Ovary (tissue), 9 donors: Measurements from ENCODE around the gene NUPR2. TPM values are rescaled to one million over a fixed set of nuclear protein-coding genes. Genes with fewer than 3 reads are reported as not detected.
"Not testable (repeated sequence)": the region's sequence is repeated elsewhere in the genome, so short reads cannot be mapped to it uniquely, and the experiment has no call there.

ENCODE experiments used
- DNase-seq, 5 donors: peaks; one replicate each; pipeline ENCODE4 v3.0.0-alpha.2; 2019 to 2020
- H3K27ac ChIP-seq, 2 donors: fragments of 200-600 bp; one replicate each; pipeline versions ENCODE4 v1.5.1 to v1.8.0; 2019 to 2022
- H3K27me3 ChIP-seq: fragments of 200-600 bp; one replicate; pipeline ENCODE4 v1.8.0; 2022
- H3K36me3 ChIP-seq: fragments of 200-600 bp; sonication (generic); one replicate; pipeline ENCODE4 v1.5.1; 2019
- H3K4me1 ChIP-seq: one replicate; pipeline ENCODE4 v1.8.1; 2013; ENCODE audit warnings: mild to moderate bottlenecking, moderate library complexity; ENCODE audit not compliant: insufficient read depth
- H3K4me3 ChIP-seq: fragments of 200-600 bp; sonication (generic); one replicate; pipeline ENCODE4 v1.5.1; 2017
- H3K9me3 ChIP-seq, 2 donors: fragments of 200-600 bp in 1 of 2; sonication (generic) in 1 of 2; one replicate each; pipeline versions ENCODE4 v1.5.1 to v1.8.1; 2013 to 2019; ENCODE audit warnings: mild to moderate bottlenecking in 1 of 2, moderate library complexity in 1 of 2
- EP300 ChIP-seq: sonication (generic); formaldehyde crosslinking; IDR thresholded peaks from one replicate; pipeline ENCODE4 v1.6.1; 2017; ENCODE audit warnings: antibody characterized with exemption
- POLR2A ChIP-seq: fragments of 450-650 bp; IDR thresholded peaks from one replicate; pipeline ENCODE4 v1.6.1; 2017; ENCODE audit warnings: antibody characterized with exemption, mild to moderate bottlenecking, moderate library complexity
- WGBS, 3 donors: extraction: QIAGEN DNeasy Blood & Tissue Kit in 1 of 3; methylation state at CpG; one replicate each; pipeline versions ENCODE4 v1.1.5 to v1.1.7; 2013 to 2017; 5-methylcytosine and 5-hydroxymethylcytosine counted together
- intact Hi-C, 4 donors: fragments of 100-400 bp; cut with DNase I; formaldehyde crosslinking; loops; one replicate each; pipeline versions ENCODE4 v1.11.0 to v1.15.1; 2022 to 2023
- polyA plus RNA-seq, 2 donors: library from polyadenylated mRNA; stranded (reverse); fragments of 200-250 nt in 1 of 2; fragments of 350-450 nt in 1 of 2; fragmentation: Illumina TruSeq in 1 of 2; extraction: RNeasy Lipid Tissue Mini Kit (QIAGEN cat#74804) in 1 of 2; gene quantifications; one replicate each; pipeline ENCODE4 v1.2.3, GENCODE V29; 2013 to 2014
- total RNA-seq, 7 donors: library from RNA; depleted of rRNA in 2 of 7; stranded (reverse); fragments of >200 nt in 2 of 7; fragmentation: NEBNext Ultra II Directional in 3 of 7; extraction: Animal tissue kit (Norgen Biotek cat#: 25700) in 3 of 7; gene quantifications; one replicate each; pipeline versions ENCODE4 v1.1.0 to v1.2.4, GENCODE V29; 2016 to 2023
- TF ChIP-seq, protein P1 (sequence below), 3 donors: fragments of 450-650 bp in 2 of 3; fragments of 200-600 bp in 1 of 3; IDR thresholded peaks; one replicate each; pipeline versions ENCODE4 v1.5.1 to v1.8.0; 2016 to 2022; ENCODE audit warnings: antibody characterized with exemption in 3 of 3, mild to moderate bottlenecking in 1 of 3
- donor health status: DM: no; HTN: no; CAD: no; lungs with moderate emphysema.
- donor health status: DM: no; HTN: no; CAD: no.
- donor health status: Bipolar disorder and iron deficiency.
- donor health status: DM: yes; HTN: yes; CAD: no.
- donor health status: DM: no; HTN: no; CAD: no.
- donor health status: DM: yes; HTN: yes; CAD: no.

Gene NUPR2
- total and polyA plus RNA-seq, 9 donors: 7.1 TPM; not detected in 8

DNA sequence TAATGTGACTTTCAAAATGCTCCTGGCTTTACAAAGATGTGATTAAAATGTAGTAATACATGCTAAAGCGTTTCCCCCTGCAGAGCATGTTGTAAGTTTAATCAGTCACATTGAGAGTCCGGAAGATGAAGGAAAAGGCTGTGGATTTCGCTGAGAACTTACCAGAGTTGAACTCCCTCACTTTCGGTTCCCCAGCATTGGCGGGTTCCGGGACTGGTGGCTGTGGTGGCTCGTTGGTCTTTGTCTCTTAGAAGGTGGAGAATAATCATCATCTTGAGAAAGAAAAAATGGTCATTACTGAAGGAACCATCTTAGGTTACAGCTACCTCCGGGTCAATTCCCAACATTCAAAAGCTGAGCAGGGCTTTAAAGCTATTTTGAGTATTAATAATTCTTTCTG is 9.6 kb upstream of the NUPR2 start:
- no peaks in the 10 kb centered on the region for H3K4me1 ChIP-seq
- no peak for TF ChIP-seq POLR2A
- TF ChIP-seq, protein P1, sequence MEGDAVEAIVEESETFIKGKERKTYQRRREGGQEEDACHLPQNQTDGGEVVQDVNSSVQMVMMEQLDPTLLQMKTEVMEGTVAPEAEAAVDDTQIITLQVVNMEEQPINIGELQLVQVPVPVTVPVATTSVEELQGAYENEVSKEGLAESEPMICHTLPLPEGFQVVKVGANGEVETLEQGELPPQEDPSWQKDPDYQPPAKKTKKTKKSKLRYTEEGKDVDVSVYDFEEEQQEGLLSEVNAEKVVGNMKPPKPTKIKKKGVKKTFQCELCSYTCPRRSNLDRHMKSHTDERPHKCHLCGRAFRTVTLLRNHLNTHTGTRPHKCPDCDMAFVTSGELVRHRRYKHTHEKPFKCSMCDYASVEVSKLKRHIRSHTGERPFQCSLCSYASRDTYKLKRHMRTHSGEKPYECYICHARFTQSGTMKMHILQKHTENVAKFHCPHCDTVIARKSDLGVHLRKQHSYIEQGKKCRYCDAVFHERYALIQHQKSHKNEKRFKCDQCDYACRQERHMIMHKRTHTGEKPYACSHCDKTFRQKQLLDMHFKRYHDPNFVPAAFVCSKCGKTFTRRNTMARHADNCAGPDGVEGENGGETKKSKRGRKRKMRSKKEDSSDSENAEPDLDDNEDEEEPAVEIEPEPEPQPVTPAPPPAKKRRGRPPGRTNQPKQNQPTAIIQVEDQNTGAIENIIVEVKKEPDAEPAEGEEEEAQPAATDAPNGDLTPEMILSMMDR (IDR thresholded peaks at IDR 0.05): no peak
- TF ChIP-seq EP300: no peak
- intact Hi-C loops: no loop called here
- H3K27ac ChIP-seq: no peak overlapping the region
- no peak for DNase-seq
- H3K9me3 ChIP-seq: no peaks in the 10 kb centered on the region
- H3K4me3 ChIP-seq: no peak overlapping the region
- no peaks in the 10 kb centered on the region for H3K36me3 ChIP-seq
- no peaks in the 10 kb centered on the region for H3K27me3 ChIP-seq
- WGBS, 3 donors: 70 to 85% (median 80%) methylated on average over 8 of the region's 8 CpGs

DNA sequence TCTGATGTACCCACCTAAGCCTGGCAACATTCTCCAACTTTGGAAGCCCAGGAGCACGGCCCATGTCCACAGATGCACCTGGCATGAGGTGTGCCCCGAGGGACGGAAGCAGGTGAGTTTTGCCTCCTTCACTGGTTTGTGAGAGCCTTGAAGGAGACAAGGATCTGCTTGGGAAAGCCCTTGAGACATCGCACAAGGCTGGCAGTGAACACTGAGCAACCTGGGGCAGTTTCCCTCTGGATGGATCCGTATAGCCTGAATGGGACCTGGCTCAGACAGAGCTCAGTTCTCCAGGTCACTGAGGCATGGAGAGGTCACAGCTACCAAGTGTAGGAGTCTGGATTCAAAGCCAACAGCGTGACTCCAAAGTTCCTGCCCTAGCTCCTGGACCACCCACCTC is 8.8 kb upstream of the NUPR2 start:
- 58 to 71% (median 63%) methylated on average over 6 of the region's 6 CpGs for WGBS, 3 donors
- no peaks in the 10 kb centered on the region for H3K9me3 ChIP-seq
- intact Hi-C loops: no loop called here
- H3K27ac ChIP-seq: no peak overlapping the region
- TF ChIP-seq EP300 (no peak), POLR2A (no peak)
- TF ChIP-seq, protein P1 (IDR thresholded peaks at IDR 0.05): no peak
- H3K27me3 ChIP-seq: no peaks in the 10 kb centered on the region
- no peak for DNase-seq
- H3K36me3 ChIP-seq: no peaks in the 10 kb centered on the region
- H3K4me3 ChIP-seq: no peak overlapping the region
- H3K4me1 ChIP-seq: no peaks in the 10 kb centered on the region

DNA sequence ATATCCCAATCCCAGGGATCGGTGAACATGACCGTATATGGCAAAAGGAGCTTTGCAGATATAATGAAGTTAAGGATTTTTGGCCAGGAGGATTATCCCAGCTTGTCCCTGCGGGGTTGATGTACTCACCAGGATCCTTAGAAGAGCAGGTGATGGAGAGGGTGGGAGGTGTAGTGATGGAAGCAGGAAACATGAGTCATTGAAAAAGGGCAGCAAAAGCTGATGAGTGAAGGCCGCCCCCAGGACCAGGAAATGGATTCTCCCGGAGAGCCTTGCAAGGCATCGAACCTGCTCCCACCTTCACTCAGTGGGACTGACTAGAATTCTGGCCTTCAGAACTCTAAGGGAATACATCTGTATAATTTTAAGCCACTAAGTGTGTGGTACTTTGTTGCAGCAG is 5.2 kb upstream of the NUPR2 start:
- no peak overlapping the region for H3K27ac ChIP-seq
- no peak for DNase-seq
- intact Hi-C loops: no loop called here
- H3K27me3 ChIP-seq: no peaks in the 10 kb centered on the region
- no peaks in the 10 kb centered on the region for H3K9me3 ChIP-seq
- H3K4me1 ChIP-seq: no peaks in the 10 kb centered on the region
- WGBS, 3 donors: 83 to 90% (median 84%) methylated on average over 6 of the region's 6 CpGs
- H3K36me3 ChIP-seq: no peaks in the 10 kb centered on the region
- H3K4me3 ChIP-seq: no peak overlapping the region
- TF ChIP-seq EP300 (no peak), POLR2A (no peak)
- TF ChIP-seq, protein P1 (IDR thresholded peaks at IDR 0.05): no peak

DNA sequence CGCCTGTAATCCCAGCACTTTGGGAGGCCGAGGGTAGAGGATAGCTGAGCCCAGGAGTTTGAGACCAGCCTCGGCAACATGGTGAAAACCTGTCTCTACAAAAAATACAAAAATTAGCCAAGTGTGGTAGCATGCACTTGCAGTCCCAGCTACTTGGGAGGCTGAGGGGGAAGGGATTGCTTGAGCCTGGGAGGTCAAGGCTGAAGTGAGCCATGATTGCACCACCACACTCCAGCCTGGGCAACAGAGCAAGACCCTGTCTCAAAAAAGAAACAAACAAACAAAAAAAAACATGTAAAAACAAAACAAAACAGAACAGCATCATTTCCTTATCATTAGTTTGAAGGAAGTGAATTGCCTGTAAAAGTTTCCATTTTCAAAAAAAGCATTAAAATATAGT is 4.0 kb downstream of the NUPR2 start:
- WGBS, 3 donors: 76 to 83% (median 76%) methylated on average over 3 of the region's 3 CpGs
- DNase-seq, H3K4me3 ChIP-seq, H3K4me1 ChIP-seq, H3K36me3 ChIP-seq, H3K27ac ChIP-seq, intact Hi-C loops, H3K9me3 ChIP-seq, H3K27me3 ChIP-seq: not testable (repeated sequence)

DNA sequence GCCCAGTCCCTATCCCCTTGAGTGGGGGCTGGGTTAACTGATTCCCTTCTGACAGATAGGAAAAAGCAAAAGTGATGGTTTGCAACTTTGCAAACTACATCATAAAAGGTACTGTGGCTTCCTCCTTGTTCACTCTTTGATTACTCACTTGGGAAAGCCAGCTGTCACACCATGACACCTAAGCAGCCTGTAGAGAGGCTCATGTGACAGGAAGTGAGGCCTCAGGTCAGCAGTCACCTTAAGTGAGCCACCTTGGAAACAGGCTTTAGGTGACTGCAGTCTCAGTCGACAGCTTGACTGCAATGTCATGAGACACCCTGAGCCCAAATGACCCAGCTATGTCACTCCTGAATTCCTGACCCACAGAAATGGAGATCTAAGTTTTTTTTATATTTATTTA is 5.6 kb downstream of the NUPR2 start:
- no peak for DNase-seq
- no peak overlapping the region for H3K4me3 ChIP-seq
- TF ChIP-seq EP300 (no peak), POLR2A (no peak)
- TF ChIP-seq, protein P1 (IDR thresholded peaks at IDR 0.05): no peak

More for the DNA sequence above, 5.6 kb downstream of the NUPR2 start:
- no peaks in the 10 kb centered on the region for H3K27me3 ChIP-seq
- H3K27ac ChIP-seq: no peak overlapping the region
- WGBS, 3 donors: 66 to 82% (median 78%) methylated on average over 1 of the region's 1 CpG
- H3K9me3 ChIP-seq: no peaks in the 10 kb centered on the region
- no peaks in the 10 kb centered on the region for H3K36me3 ChIP-seq
- intact Hi-C loops: no loop called here
- H3K4me1 ChIP-seq: no peaks in the 10 kb centered on the region
